IMR-90 (cell line): Measurements from ENCODE around the gene MLLT10. TPM values are rescaled to one million over a fixed set of nuclear protein-coding genes. Genes with fewer than 3 reads are reported as not detected.

Experiments
- CEBPB ChIP-seq: IDR thresholded peaks from 2 replicates; pipeline ENCODE4 v1.6.1; 2012; ENCODE audit warnings: low read depth, low read length, improper control_type of control experiment
- CHD1 ChIP-seq: IDR thresholded peaks from 2 replicates; pipeline ENCODE4 v1.6.1; 2012; ENCODE audit warnings: low read depth, low read length, improper control_type of control experiment
- FOS ChIP-seq: fragments of 150-350 bp; IDR thresholded peaks from 2 replicates; pipeline ENCODE4 v1.6.1; 2016; ENCODE audit warnings: low read depth, low read length
- NFE2L2 ChIP-seq: fragments of 150-350 bp; IDR thresholded peaks from 2 replicates; pipeline ENCODE4 v1.6.1; 2016; ENCODE audit warnings: low read depth, mild to moderate bottlenecking, low read length
- POLR2A ChIP-seq: IDR thresholded peaks from 2 replicates; pipeline ENCODE4 v1.6.1; 2012; ENCODE audit warnings: mild to moderate bottlenecking, low read depth, low read length
- RAD21 ChIP-seq: IDR thresholded peaks from 2 replicates; pipeline ENCODE4 v1.6.1; 2012; ENCODE audit warnings: low read length, improper control_type of control experiment
- polyA plus RNA-seq, 3 experiments: library from polyadenylated mRNA; depleted of rRNA; stranded (reverse); fragments of >200 nt; gene quantifications; 2 replicates each; pipeline ENCODE4 v1.2.3, GENCODE V29; 2012; ENCODE audit warnings: low replicate concordance in 1 of 3
- total RNA-seq: library from RNA; depleted of rRNA; stranded (reverse); fragments of >200 nt; gene quantifications from 2 replicates; pipeline ENCODE4 v1.2.3, GENCODE V29; 2012
- TF ChIP-seq, protein P1 (sequence below): fragments of 150-350 bp; IDR thresholded peaks from 2 replicates; pipeline ENCODE4 v1.6.1; 2017; ENCODE audit warnings: mild to moderate bottlenecking, antibody characterized with exemption, low read length, low read depth

Gene MLLT10
- total and polyA plus RNA-seq, 2 of the 4 experiments (the other 2 are of a cell fraction) = 22.5 to 29.0 TPM

DNA sequence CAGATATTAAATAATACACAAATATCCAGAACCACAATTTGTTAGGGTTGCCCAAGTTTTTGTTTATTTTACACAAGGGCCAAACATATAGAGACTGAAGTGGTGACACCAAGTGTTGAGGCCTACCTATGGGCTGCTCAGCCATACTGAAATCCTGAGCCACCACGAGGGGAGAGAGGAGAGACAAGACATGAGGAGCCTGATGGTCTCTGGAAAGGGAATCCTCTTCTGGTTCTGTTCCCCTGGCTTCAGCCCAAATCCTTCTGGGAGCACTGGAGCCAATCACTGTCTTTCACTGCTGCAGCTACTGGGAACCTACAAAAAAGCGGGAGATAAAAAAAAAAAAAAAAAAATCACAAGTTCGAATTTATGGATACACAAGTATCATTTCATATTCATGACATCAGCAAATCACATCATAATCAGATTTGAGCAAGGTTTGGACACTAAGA, 10.4 kb upstream of the MLLT10 start (continued):
- TF ChIP-seq CHD1 = no peak
- no peak for TF ChIP-seq CEBPB
- no peak for TF ChIP-seq RAD21
- TF ChIP-seq, protein P1, sequence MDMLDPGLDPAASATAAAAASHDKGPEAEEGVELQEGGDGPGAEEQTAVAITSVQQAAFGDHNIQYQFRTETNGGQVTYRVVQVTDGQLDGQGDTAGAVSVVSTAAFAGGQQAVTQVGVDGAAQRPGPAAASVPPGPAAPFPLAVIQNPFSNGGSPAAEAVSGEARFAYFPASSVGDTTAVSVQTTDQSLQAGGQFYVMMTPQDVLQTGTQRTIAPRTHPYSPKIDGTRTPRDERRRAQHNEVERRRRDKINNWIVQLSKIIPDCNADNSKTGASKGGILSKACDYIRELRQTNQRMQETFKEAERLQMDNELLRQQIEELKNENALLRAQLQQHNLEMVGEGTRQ = no peak
- no peak for TF ChIP-seq NFE2L2
- no peak for TF ChIP-seq FOS
- TF ChIP-seq POLR2A = no peak
